Gastrocnemius medialis (tissue), 4 donors: ENCODE data around the gene PDLIM1. TPM values are rescaled to one million over a fixed set of nuclear protein-coding genes. Genes with fewer than 3 reads are reported as not detected.

ENCODE experiments used
- ATAC-seq, 2 donors: fragments of 150-250 bp; one replicate each; pipeline ENCODE4 v1.9.1; 2016
- DNase-seq, 2 donors: peaks; one replicate each; pipeline ENCODE4 v3.0.0-alpha.2; 2019
- H3K27ac ChIP-seq, 4 donors: fragments of 200-600 bp; sonication (generic); 1 replicate in 1 of 4; 2 replicates in 3 of 4; pipeline ENCODE4 v1.5.1; 2016 to 2018; ENCODE audit warnings: mild to moderate bottlenecking in 2 of 4, moderate library complexity in 1 of 4
- H3K27me3 ChIP-seq, 3 donors: fragments of 200-600 bp; sonication (generic) in 2 of 3; 1 replicate in 1 of 3; 2 replicates in 2 of 3; pipeline versions ENCODE4 v1.5.1 to v1.6.0; 2016 to 2019; ENCODE audit warnings: mild to moderate bottlenecking in 1 of 3, moderate library complexity in 1 of 3
- H3K36me3 ChIP-seq, 2 donors: fragments of 200-600 bp; sonication (generic) in 1 of 2; one replicate each; pipeline ENCODE4 v1.5.1; 2017 to 2018
- H3K4me1 ChIP-seq, 2 donors: fragments of 200-600 bp; sonication (generic) in 1 of 2; one replicate each; pipeline ENCODE4 v1.5.1; 2016 to 2017; ENCODE audit warnings: mild to moderate bottlenecking in 2 of 2
- H3K4me3 ChIP-seq, 4 donors: fragments of 200-600 bp; sonication (generic) in 3 of 4; 1 replicate in 1 of 4; 2 replicates in 3 of 4; pipeline ENCODE4 v1.5.1; 2016 to 2019; ENCODE audit warnings: mild to moderate bottlenecking in 2 of 4
- H3K9me3 ChIP-seq, 3 donors: fragments of 200-600 bp; sonication (generic) in 2 of 3; 1 replicate in 1 of 3; 2 replicates in 2 of 3; pipeline ENCODE4 v1.5.1; 2016 to 2019
- CTCF ChIP-seq, 5 experiments: fragments of 450-650 bp in 3 of 5; fragments of 200-600 bp in 2 of 5; sonication (generic) in 2 of 5; IDR thresholded peaks in 4 of 5; conservative IDR thresholded peaks in 1 of 5; 1 replicate in 4 of 5; 2 replicates in 1 of 5; pipeline ENCODE4 v1.5.1; 2016 to 2019; ENCODE audit warnings: antibody characterized with exemption in 5 of 5, mild to moderate bottlenecking in 3 of 5, moderate library complexity in 3 of 5
- POLR2A ChIP-seq, 2 donors: fragments of 450-650 bp; IDR thresholded peaks; one replicate each; pipeline ENCODE4 v1.6.1; 2017; ENCODE audit warnings: antibody characterized with exemption in 2 of 2, mild to moderate bottlenecking in 2 of 2, moderate library complexity in 2 of 2
- in situ Hi-C, 4 donors: fragments of 200-750 bp; cut with MboI; loops; one replicate each; pipeline versions ENCODE4 v1.15.0 to v1.8.0; 2017; ENCODE audit warnings: low sequenced_read_pairs in 4 of 4
- intact Hi-C: fragments of 100-400 bp; cut with DNase I; formaldehyde crosslinking; loops from one replicate; pipeline ENCODE4 v1.15.1; 2023; ENCODE audit warnings: low total_unique reads
- total RNA-seq, 4 donors: library from RNA; depleted of rRNA; stranded (reverse); fragments of >200 nt; gene quantifications; one replicate each; pipeline versions ENCODE4 v1.1.0 to v1.2.3, GENCODE V29; 2016

Gene PDLIM1
- total RNA-seq, 4 donors from 2014 or later = 157 to 572 (median 272) TPM

- Histone ChIP-seq H3K4me1 (peaks cover 58 to 70% of the 10 kb centered on the region in 2 donors), H3K9me3 (no peaks in the 10 kb centered on the region), H3K27me3 (no peaks in the 10 kb centered on the region), H3K4me3 (no peak overlapping the region), H3K36me3 (peaks cover 1 to 67% of the 10 kb centered on the region in 2 donors), H3K27ac (peak overlapping the region; percentile 67 to 97 (median 92))
- no peak for ATAC-seq
- in situ Hi-C loops = no loop called here
- DNase-seq = no peak
- intact Hi-C loops = no loop called here
- TF ChIP-seq POLR2A (IDR thresholded peaks at IDR 0.05) = no peak
- TF ChIP-seq CTCF (IDR thresholded peaks at IDR 0.05 in 4 of 5, conservative IDR thresholded peaks at IDR 0.05 in 1 of 5) = no peak
Measured at GRCh38 chr10:95262763-95263518, 27.9 kb downstream of the PDLIM1 start.

DNA sequence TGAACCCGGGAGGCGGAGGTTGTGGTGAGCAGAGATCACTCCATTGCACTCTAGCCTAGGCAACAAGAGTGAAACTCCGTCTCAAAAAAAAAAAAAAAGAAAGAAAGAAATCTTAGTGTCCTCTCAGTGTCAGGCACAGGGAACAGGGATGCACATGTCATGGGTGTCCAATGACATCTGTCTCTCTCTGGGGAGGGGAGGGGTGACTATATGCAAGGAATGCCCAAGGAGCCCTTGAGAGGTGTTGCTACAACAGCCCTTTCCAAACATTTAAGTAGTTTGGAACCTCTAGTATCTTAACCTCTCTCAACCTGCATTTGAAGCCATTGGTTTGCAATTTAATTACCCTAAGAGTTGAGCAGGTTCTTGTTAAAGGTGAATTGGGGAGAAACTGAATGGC is 28.9 kb downstream of the PDLIM1 start:
- peak; percentile 86 to 88 for ATAC-seq
- DNase-seq = peak; percentile 67 to 75
- Histone ChIP-seq H3K9me3 (no peaks in the 10 kb centered on the region), H3K4me1 (peaks cover 54 to 60% of the 10 kb centered on the region in 2 donors), H3K27ac (peak overlapping the region; percentile 67 to 97 (median 92)), H3K4me3 (no peak overlapping the region), H3K27me3 (no peaks in the 10 kb centered on the region), H3K36me3 (peaks cover 0 to 74% of the 10 kb centered on the region in 2 donors)
- intact Hi-C loops = no loop called here
- in situ Hi-C loops = no loop called here
- TF ChIP-seq POLR2A (IDR thresholded peaks at IDR 0.05) = no peak
- TF ChIP-seq CTCF (IDR thresholded peaks at IDR 0.05 in 4 of 5, conservative IDR thresholded peaks at IDR 0.05 in 1 of 5) = no peak

GRCh38 chr10:95260909-95261552 is 29.8 kb downstream of the PDLIM1 start:
- Histone ChIP-seq H3K9me3 (no peaks in the 10 kb centered on the region), H3K27me3 (no peaks in the 10 kb centered on the region), H3K36me3 (peaks cover 0 to 78% of the 10 kb centered on the region in 2 donors), H3K4me1 (peaks cover 47 to 51% of the 10 kb centered on the region in 2 donors), H3K27ac (peak overlapping the region; percentile 67 to 97 (median 92)), H3K4me3 (no peak overlapping the region)
- TF ChIP-seq POLR2A (IDR thresholded peaks at IDR 0.05) (no peak), CTCF (IDR thresholded peaks at IDR 0.05 in 4 of 5, conservative IDR thresholded peaks at IDR 0.05 in 1 of 5) (no peak)
- in situ Hi-C loops (no loop called here), intact Hi-C loops (no loop called here)
- no peak for DNase-seq
- ATAC-seq = peak in 1 of 2 donors; percentile 26

DNA sequence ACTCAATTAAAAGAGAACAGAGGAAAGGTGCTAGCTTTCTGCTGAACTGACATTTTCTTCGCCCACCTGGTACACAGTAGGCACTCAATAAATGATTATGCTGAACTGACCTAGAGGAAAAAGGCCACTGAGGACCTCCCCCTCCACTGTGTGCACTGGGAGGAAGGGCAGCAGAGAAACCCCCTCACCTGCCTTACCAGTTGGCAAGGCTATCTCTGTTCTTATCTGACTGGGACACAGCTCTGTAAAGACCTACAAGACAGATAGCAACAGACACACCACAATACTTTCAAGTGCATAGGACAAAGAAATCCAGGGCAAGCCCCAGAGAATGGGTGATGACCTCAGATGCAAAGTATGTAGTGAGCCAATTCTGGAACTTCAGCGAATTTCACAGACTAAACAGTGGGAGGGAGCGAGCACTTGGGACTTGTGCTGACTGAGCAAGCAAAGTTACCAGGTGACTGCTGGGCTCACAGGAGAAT is 30.4 kb downstream of the PDLIM1 start:
- in situ Hi-C loops = no loop called here
- H3K4me1 ChIP-seq = peaks cover 49 to 50% of the 10 kb centered on the region in 2 donors
- H3K4me3 ChIP-seq = no peak overlapping the region
- no peaks in the 10 kb centered on the region for H3K9me3 ChIP-seq
- intact Hi-C loops = no loop called here
- no peaks in the 10 kb centered on the region for H3K27me3 ChIP-seq
- DNase-seq (no peak), ATAC-seq (peak in 1 of 2 donors; percentile 47)
- H3K27ac ChIP-seq = peak overlapping the region; percentile 67 to 97 (median 92)
- peaks cover 0 to 78% of the 10 kb centered on the region in 2 donors for H3K36me3 ChIP-seq
- TF ChIP-seq CTCF (IDR thresholded peaks at IDR 0.05 in 4 of 5, conservative IDR thresholded peaks at IDR 0.05 in 1 of 5) (no peak), POLR2A (IDR thresholded peaks at IDR 0.05) (no peak)
